ENCODE measurements around the gene DOCK3. TPM values are rescaled to one million over a fixed set of nuclear protein-coding genes. Genes with fewer than 3 reads are reported as not detected.

Gene DOCK3
- total RNA-seq, 1 experiment from 2014 or later = 0.15 TPM

DNA sequence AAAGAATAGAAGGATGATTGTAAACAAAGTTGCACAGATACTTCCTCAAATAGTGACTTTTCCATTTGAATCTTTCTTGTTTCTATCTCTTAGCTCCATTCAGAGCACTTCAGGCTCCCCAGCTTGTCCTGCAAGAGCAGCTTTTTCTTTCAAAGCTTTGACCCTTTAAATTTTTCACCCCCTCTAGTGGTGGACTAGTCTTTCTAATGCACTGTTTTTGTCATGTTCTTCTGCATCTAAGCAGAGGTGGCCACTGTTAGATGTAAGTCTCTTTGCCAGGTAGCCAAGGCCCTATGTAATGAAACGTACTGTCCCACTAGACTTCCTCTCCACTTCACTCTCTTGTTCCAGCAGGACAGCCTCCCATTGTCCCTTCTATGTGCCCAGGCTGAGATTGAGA is 636.3 kb downstream of the DOCK3 start:
- Histone ChIP-seq H3K36me3 (ENCODE audit: low read depth, low read length) (no peaks in the 10 kb centered on the region), H3K79me2 (ENCODE audit: low read length) (no peaks in the 10 kb centered on the region), H3K9me2 (replicated peaks; ENCODE audit: low read length) (no peaks in the 10 kb centered on the region), H3K9me3 (ENCODE audit: low read length) (no peaks in the 10 kb centered on the region), H4K20me1 (ENCODE audit: low read length) (no peaks in the 10 kb centered on the region), H3K4me1 (ENCODE audit: insufficient read depth, low read length) (no peaks in the 10 kb centered on the region), H3K4me3 (ENCODE audit: low read length) (no peak overlapping the region), H2AFZ (ENCODE audit: low read length) (no peak overlapping the region), H3K27me3 (ENCODE audit: low read length) (peaks cover 30% of the 10 kb centered on the region), H3F3A (ENCODE audit: low read length, unreplicated experiment) (no peaks in the 10 kb centered on the region), H3K27ac (ENCODE audit: low read length) (no peak overlapping the region), H3K9ac (ENCODE audit: low read length) (no peak overlapping the region), H3K4me2 (ENCODE audit: low read length) (no peak overlapping the region)
- TF ChIP-seq, protein P1, sequence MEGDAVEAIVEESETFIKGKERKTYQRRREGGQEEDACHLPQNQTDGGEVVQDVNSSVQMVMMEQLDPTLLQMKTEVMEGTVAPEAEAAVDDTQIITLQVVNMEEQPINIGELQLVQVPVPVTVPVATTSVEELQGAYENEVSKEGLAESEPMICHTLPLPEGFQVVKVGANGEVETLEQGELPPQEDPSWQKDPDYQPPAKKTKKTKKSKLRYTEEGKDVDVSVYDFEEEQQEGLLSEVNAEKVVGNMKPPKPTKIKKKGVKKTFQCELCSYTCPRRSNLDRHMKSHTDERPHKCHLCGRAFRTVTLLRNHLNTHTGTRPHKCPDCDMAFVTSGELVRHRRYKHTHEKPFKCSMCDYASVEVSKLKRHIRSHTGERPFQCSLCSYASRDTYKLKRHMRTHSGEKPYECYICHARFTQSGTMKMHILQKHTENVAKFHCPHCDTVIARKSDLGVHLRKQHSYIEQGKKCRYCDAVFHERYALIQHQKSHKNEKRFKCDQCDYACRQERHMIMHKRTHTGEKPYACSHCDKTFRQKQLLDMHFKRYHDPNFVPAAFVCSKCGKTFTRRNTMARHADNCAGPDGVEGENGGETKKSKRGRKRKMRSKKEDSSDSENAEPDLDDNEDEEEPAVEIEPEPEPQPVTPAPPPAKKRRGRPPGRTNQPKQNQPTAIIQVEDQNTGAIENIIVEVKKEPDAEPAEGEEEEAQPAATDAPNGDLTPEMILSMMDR (conservative IDR thresholded peaks at IDR 0.05; ENCODE audit: low read depth, low read length) = peak; percentile 65
- TF ChIP-seq EZH2phosphoT487 (IDR thresholded peaks at IDR 0.05; ENCODE audit: borderline replicate concordance, low read length) = no peak
- peak; percentile 69 for ATAC-seq
- DNase-seq = peak; percentile 50
- ChIA-PET CTCF (interaction anchor here (0.5 to 1.3 kb wide), 6 partner anchors 27 to 695 kb away, joined by 3 to 11 read pairs (median 4); partner anchors contain the start of gene MAPKAPK3), POLR2A (ENCODE audit: unreplicated experiment) (no interaction called here)
- intact Hi-C loops (cut with micrococcal nuclease) = loop anchor here (1.0 to 2.0 kb wide), 2 partner anchors 62 to 695 kb away; no protein-coding TSS in a partner anchor
- BruUV-seq (replicated peaks) = no TSS peak

DNA sequence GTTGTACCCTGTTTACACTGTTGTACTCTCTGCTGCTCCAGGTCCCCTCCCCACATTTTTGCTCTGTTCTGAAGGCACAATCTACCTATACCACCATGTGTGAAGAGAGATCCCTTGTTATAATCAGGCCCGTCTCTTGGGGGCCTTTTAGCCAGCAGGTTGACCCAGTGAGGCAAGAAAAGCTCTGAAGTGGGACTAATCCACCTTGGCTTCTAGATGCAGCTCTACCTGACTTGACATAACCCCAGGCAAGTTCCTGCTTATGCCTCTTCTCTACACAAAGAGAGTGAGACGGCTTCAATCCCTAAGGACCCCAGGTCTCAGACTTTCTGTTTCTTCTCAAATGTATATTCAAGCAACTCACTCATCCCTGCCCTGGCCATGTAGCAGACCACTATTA is 653.5 kb downstream of the DOCK3 start:
- no peaks in the 10 kb centered on the region for H4K20me1 ChIP-seq (ENCODE audit: low read length)
- no peaks in the 10 kb centered on the region for H3K36me3 ChIP-seq (ENCODE audit: low read depth, low read length)
- no peaks in the 10 kb centered on the region for H3K79me2 ChIP-seq (ENCODE audit: low read length)
- DNase-seq (no peak), ATAC-seq (no peak)
- no peak overlapping the region for H2AFZ ChIP-seq (ENCODE audit: low read length)
- H3K4me1 ChIP-seq (ENCODE audit: insufficient read depth, low read length) = no peaks in the 10 kb centered on the region
- H3K9me3 ChIP-seq (ENCODE audit: low read length) = no peaks in the 10 kb centered on the region
- H3K4me3 ChIP-seq (ENCODE audit: low read length) = no peak overlapping the region
- BruUV-seq (replicated peaks) = no TSS peak
- no peaks in the 10 kb centered on the region for H3F3A ChIP-seq (ENCODE audit: low read length, unreplicated experiment)
- ChIA-PET CTCF (no interaction called here), POLR2A (ENCODE audit: unreplicated experiment) (no interaction called here)
- intact Hi-C loops (cut with micrococcal nuclease) = no loop called here
- H3K4me2 ChIP-seq (ENCODE audit: low read length) = no peak overlapping the region
- TF ChIP-seq EZH2 (IDR thresholded peaks at IDR 0.05; ENCODE audit: low read length, unreplicated experiment) (no peak), EZH2phosphoT487 (IDR thresholded peaks at IDR 0.05; ENCODE audit: borderline replicate concordance, low read length) (no peak)
- TF ChIP-seq, protein P1 (conservative IDR thresholded peaks at IDR 0.05; ENCODE audit: low read depth, low read length) = no peak
- no peaks in the 10 kb centered on the region for H3K27me3 ChIP-seq (ENCODE audit: low read length)
- H3K9me2 ChIP-seq (replicated peaks; ENCODE audit: low read length) = no peaks in the 10 kb centered on the region
- H3K9ac ChIP-seq (ENCODE audit: low read length) = no peak overlapping the region
- no peak overlapping the region for H3K27ac ChIP-seq (ENCODE audit: low read length)

DNA sequence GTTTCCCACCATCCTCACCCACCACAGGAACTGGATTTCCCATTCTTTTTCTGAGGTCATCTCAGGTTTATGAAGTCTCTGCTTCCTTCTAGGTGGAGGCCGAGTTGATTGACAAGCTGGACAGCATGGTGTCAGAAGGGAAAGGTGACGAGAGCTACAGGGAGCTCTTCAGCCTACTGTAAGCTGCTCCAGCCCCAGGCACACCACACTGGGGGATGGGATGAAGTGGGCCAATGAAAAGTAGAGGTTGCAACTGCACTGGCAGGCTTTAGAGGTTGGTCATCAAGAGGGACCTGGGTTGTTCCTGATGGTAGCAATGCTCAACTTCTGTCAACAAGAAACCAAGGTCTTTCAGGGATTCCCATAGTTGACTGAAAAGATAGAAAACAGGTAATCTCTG is 655.3 kb downstream of the DOCK3 start:
- Histone ChIP-seq H3K27ac (ENCODE audit: low read length) (no peak overlapping the region), H2AFZ (ENCODE audit: low read length) (no peak overlapping the region), H3K4me2 (ENCODE audit: low read length) (no peak overlapping the region), H3K79me2 (ENCODE audit: low read length) (no peaks in the 10 kb centered on the region), H3K9me3 (ENCODE audit: low read length) (no peaks in the 10 kb centered on the region), H3K36me3 (ENCODE audit: low read depth, low read length) (no peaks in the 10 kb centered on the region), H3K9me2 (replicated peaks; ENCODE audit: low read length) (no peaks in the 10 kb centered on the region), H3F3A (ENCODE audit: low read length, unreplicated experiment) (no peaks in the 10 kb centered on the region), H4K20me1 (ENCODE audit: low read length) (no peaks in the 10 kb centered on the region), H3K4me3 (ENCODE audit: low read length) (no peak overlapping the region), H3K9ac (ENCODE audit: low read length) (no peak overlapping the region), H3K27me3 (ENCODE audit: low read length) (no peaks in the 10 kb centered on the region), H3K4me1 (ENCODE audit: insufficient read depth, low read length) (no peaks in the 10 kb centered on the region)
- POLR2A ChIA-PET (ENCODE audit: unreplicated experiment) = no interaction called here
- CTCF ChIA-PET = no interaction called here
- TF ChIP-seq, protein P1 (conservative IDR thresholded peaks at IDR 0.05; ENCODE audit: low read depth, low read length) = no peak
- TF ChIP-seq EZH2phosphoT487 (IDR thresholded peaks at IDR 0.05; ENCODE audit: borderline replicate concordance, low read length) = no peak
- ATAC-seq (no peak), DNase-seq (no peak)
- no TSS peak for BruUV-seq (replicated peaks)
- intact Hi-C loops (cut with micrococcal nuclease) = no loop called here

All from PC-3 (cell line).